ENCODE data around the gene SPEG. TPM values are rescaled to one million over a fixed set of nuclear protein-coding genes. Genes with fewer than 3 reads are reported as not detected.

SPEG gene
- total RNA-seq, 1 donor from 2014 or later, result 6.5 TPM

- ATAC-seq, result peak in 1 of 2 donors; percentile 5
- Histone ChIP-seq H3K27me3 (ENCODE audit: low read depth) (peaks cover 71% of the 10 kb centered on the region), H3K4me1 (peaks cover 4% of the 10 kb centered on the region), H3K9me3 (no peaks in the 10 kb centered on the region), H3K4me3 (peak overlapping the region; percentile 30), H3K36me3 (no peaks in the 10 kb centered on the region), H3K27ac (no peak overlapping the region)
- intact Hi-C loops (cut with DNase I), result no loop called here
- no peak for DNase-seq
- no peak for TF ChIP-seq CTCF (IDR thresholded peaks at IDR 0.05)
These were observed 49.1 kb downstream of the SPEG start for GRCh38 chr2:219483451-219484342.

GRCh38 chr2:219484343-219485200 lies 49.9 kb downstream of the SPEG start:
- Histone ChIP-seq H3K9me3 (no peaks in the 10 kb centered on the region), H3K27ac (no peak overlapping the region), H3K4me1 (peaks cover 4% of the 10 kb centered on the region), H3K27me3 (ENCODE audit: low read depth) (peaks cover 75% of the 10 kb centered on the region), H3K36me3 (no peaks in the 10 kb centered on the region), H3K4me3 (peak overlapping the region; percentile 30)
- peak in 1 of 2 donors; percentile 40 for ATAC-seq
- DNase-seq, result no peak
- no peak for TF ChIP-seq CTCF (IDR thresholded peaks at IDR 0.05)
- intact Hi-C loops (cut with DNase I), result no loop called here

- no peak for TF ChIP-seq CTCF (IDR thresholded peaks at IDR 0.05)
- no peak for ATAC-seq
- Histone ChIP-seq H3K36me3 (no peaks in the 10 kb centered on the region), H3K4me3 (no peak overlapping the region), H3K27me3 (ENCODE audit: low read depth) (peaks cover 71% of the 10 kb centered on the region), H3K4me1 (peaks cover 4% of the 10 kb centered on the region), H3K9me3 (no peaks in the 10 kb centered on the region), H3K27ac (no peak overlapping the region)
- no peak for DNase-seq
- intact Hi-C loops (cut with DNase I), result no loop called here
These were observed 50.5 kb downstream of the SPEG start for GRCh38 chr2:219485201-219485580.

- Histone ChIP-seq H3K36me3 (no peaks in the 10 kb centered on the region), H3K27ac (no peak overlapping the region), H3K4me1 (peaks cover 4% of the 10 kb centered on the region), H3K4me3 (no peak overlapping the region), H3K9me3 (no peaks in the 10 kb centered on the region), H3K27me3 (ENCODE audit: low read depth) (peaks cover 79% of the 10 kb centered on the region)
- DNase-seq (no peak), ATAC-seq (no peak)
- TF ChIP-seq CTCF (IDR thresholded peaks at IDR 0.05), result no peak
- intact Hi-C loops (cut with DNase I), result no loop called here
These were observed 51.8 kb downstream of the SPEG start for GRCh38 chr2:219486380-219486959.

- no peak for TF ChIP-seq CTCF (IDR thresholded peaks at IDR 0.05)
These were observed 53.7 kb downstream of the SPEG start for GRCh38 chr2:219488149-219488843.

More at GRCh38 chr2:219488149-219488843, 53.7 kb downstream of the SPEG start:
- no peak overlapping the region for H3K4me3 ChIP-seq
- H3K4me1 ChIP-seq, result peaks cover 4% of the 10 kb centered on the region
- H3K27ac ChIP-seq, result no peak overlapping the region
- no peaks in the 10 kb centered on the region for H3K36me3 ChIP-seq
- DNase-seq, result no peak
- no peak for ATAC-seq
- intact Hi-C loops (cut with DNase I), result no loop called here
- H3K9me3 ChIP-seq, result no peaks in the 10 kb centered on the region
- peaks cover 82% of the 10 kb centered on the region for H3K27me3 ChIP-seq (ENCODE audit: low read depth)
